ENCODE measurements around the gene NECTIN1. TPM values are rescaled to one million over a fixed set of nuclear protein-coding genes. Genes with fewer than 3 reads are reported as not detected.

NECTIN1 gene
- total RNA-seq, 4 donors from 2014 or later = 11.6 to 23.6 (median 16.6) TPM

DNA sequence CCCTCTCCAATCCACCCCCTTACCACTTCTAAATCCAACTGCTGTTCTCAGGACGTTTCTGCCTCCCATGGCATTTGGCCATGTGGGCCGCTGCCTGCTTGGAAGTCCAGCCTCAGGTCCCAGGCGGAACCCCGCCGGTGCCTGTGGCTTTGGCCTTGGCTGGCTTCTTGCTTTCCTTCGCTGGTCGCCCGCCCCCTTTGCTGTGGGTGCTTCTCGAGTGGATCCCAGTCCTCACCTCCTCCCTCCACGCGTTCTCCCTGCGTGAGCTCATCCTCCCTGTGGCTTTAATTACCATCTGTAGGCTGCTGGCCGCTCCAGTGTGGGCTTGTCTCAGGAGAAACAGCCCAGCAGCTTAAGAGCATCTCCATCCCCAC, 111.7 kb downstream of the NECTIN1 start:
- peak in 1 of 3 donors; percentile 25 for DNase-seq
- H3K4me1 ChIP-seq = no peaks in the 10 kb centered on the region
- no peak overlapping the region for H3K4me3 ChIP-seq
- no peaks in the 10 kb centered on the region for H3K36me3 ChIP-seq
- no peak overlapping the region for H3K27ac ChIP-seq
- no peak for TF ChIP-seq POLR2A (IDR thresholded peaks at IDR 0.05)
- TF ChIP-seq, protein P1, sequence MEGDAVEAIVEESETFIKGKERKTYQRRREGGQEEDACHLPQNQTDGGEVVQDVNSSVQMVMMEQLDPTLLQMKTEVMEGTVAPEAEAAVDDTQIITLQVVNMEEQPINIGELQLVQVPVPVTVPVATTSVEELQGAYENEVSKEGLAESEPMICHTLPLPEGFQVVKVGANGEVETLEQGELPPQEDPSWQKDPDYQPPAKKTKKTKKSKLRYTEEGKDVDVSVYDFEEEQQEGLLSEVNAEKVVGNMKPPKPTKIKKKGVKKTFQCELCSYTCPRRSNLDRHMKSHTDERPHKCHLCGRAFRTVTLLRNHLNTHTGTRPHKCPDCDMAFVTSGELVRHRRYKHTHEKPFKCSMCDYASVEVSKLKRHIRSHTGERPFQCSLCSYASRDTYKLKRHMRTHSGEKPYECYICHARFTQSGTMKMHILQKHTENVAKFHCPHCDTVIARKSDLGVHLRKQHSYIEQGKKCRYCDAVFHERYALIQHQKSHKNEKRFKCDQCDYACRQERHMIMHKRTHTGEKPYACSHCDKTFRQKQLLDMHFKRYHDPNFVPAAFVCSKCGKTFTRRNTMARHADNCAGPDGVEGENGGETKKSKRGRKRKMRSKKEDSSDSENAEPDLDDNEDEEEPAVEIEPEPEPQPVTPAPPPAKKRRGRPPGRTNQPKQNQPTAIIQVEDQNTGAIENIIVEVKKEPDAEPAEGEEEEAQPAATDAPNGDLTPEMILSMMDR (IDR thresholded peaks at IDR 0.05) = no peak
- H3K9me3 ChIP-seq = no peaks in the 10 kb centered on the region
- H3K27me3 ChIP-seq = no peaks in the 10 kb centered on the region

DNA sequence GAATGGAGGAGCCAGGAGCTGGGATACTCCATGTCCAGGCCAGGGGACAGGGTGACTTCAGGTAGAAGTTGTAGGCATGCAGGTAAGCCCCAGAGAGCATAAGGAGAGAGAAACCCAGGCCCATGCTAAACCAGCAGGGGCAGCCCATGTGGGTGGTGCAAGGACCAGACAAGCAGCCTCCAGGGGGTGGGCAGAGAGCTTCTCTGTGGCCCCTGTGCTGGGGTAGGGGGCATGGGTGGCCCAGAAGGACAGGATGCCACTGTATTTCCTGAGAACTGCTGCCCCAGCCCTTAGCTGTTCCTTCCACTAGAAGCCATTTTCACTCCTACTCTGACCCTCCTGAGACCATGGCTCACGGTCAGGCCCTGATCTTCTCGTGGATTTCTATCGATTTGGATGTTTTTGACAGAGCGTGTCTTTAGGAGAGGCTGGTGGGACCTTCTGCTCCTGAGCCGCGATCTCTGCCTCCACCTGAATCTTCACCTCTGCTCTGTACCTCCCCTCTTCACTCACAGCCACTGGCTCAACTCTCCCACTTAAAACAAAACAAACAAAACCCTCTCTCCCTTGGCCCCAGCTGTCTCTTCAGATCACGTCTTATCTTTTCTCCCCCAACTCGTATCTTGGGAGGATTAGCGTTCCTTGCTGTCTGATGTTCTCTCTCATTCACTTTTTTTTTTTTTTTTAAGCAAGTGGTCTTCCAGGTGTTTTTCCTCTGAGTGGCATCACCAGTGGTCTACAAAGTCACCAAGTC, 112.2 kb downstream of the NECTIN1 start:
- Histone ChIP-seq H3K4me1 (no peaks in the 10 kb centered on the region), H3K4me3 (no peak overlapping the region), H3K36me3 (no peaks in the 10 kb centered on the region), H3K27ac (no peak overlapping the region), H3K27me3 (no peaks in the 10 kb centered on the region), H3K9me3 (no peaks in the 10 kb centered on the region)
- TF ChIP-seq, protein P1 (IDR thresholded peaks at IDR 0.05) = no peak
- TF ChIP-seq POLR2A (IDR thresholded peaks at IDR 0.05) = no peak
- DNase-seq = no peak

DNA sequence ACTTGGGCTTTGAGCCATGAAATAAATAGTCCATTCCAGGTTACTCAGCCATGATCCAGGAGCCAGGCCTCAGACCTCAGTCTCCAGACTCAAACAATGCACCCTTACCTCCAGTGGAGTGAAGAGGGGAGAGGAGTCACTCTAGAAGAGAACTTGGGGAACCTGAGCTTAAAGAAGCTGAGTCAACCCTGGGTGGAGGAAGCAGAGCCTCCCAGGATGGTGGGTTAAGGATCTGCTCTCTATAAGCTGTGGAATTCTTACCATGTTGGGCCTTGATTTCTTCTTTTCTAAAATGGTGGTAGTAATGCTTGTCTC, 113.2 kb downstream of the NECTIN1 start:
- no peak overlapping the region for H3K27ac ChIP-seq
- no peaks in the 10 kb centered on the region for H3K27me3 ChIP-seq
- no peaks in the 10 kb centered on the region for H3K9me3 ChIP-seq
- TF ChIP-seq, protein P1 (IDR thresholded peaks at IDR 0.05) = no peak
- TF ChIP-seq POLR2A (IDR thresholded peaks at IDR 0.05) = no peak
- H3K4me3 ChIP-seq = no peak overlapping the region
- no peaks in the 10 kb centered on the region for H3K4me1 ChIP-seq
- DNase-seq = no peak
- no peaks in the 10 kb centered on the region for H3K36me3 ChIP-seq

DNA sequence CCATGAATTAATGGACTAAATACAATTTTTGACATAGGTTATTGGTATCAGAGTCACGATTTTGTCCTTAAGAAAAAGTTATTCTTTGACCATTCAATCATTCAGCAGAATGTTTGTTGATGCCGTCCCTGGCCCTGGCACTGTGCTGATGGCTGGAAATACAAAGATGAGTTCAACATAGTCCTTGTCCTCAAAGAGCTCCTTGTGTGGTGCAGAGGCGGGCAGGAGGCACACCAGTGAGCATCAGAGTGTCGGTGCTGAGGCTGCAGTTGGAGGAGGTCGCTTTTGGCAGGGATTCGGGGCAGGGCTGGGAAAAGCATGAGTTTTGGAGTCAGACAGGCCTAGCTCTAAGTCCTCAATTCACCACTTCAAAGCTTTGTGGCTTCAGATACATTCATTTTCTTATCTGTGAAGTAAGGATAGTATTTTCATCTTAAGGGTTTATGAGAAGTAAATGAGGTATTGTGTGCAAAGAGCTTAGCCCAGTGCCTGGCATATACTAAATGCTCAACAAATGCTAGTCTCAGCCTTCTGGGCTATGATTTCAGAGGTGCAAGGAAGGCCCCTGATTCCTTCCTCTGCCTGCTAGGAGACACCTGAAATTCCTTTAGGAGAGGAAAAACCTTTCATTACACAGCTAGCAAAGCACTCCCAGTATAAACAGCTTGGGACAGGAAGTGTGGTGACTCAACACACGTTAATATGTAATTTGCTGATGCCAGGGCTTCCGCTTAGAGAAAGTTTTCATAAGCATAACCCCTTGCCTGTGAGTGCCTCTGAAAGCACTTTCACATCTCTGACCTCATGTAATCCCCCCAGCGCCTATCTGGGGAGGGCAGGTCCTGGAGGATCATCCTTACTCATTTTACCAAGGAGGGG, 113.8 kb downstream of the NECTIN1 start:
- Histone ChIP-seq H3K4me3 (no peak overlapping the region), H3K27ac (no peak overlapping the region), H3K4me1 (no peaks in the 10 kb centered on the region), H3K36me3 (no peaks in the 10 kb centered on the region), H3K9me3 (no peaks in the 10 kb centered on the region), H3K27me3 (no peaks in the 10 kb centered on the region)
- DNase-seq = no peak
- TF ChIP-seq POLR2A (IDR thresholded peaks at IDR 0.05) = no peak
- TF ChIP-seq, protein P1 (IDR thresholded peaks at IDR 0.05) = no peak

DNA sequence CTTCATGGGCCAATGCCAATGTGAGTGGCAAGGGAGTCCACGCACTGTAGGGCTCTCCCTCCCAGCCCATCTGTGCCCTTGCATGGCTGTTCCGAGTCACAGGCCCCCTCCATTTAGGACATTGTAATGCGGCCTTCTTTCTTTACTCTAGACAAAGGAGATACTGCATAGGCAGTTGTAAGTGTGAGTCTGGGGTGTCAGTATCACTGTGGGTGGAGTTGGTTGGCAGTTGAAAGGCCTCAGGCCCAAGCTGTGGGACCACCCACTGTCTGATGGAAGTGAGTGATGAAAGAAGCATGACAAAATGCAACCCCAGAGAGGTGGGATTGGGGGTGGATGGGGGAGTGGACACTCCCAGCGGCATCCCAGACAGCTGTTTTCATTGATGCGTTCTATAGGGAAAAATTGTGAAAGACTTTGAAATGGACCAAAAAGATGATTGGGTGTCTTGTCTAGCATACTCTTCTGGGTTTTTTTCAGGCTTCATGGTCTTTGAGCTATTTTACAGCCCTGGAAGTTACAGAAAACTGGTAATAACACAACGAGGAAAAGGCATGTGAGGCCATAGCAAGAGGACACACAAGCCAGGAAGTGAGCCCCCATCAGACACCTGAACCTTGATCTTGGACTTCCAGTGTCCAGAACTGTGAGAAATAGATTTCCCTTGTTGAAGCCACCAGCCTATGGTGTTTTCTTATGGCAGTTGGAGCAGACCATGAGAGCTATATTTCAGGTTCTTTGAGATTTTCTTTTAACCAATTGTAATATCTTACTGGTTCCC, 114.6 kb downstream of the NECTIN1 start:
- no peak overlapping the region for H3K27ac ChIP-seq
- DNase-seq = no peak
- no peaks in the 10 kb centered on the region for H3K36me3 ChIP-seq
- TF ChIP-seq POLR2A (IDR thresholded peaks at IDR 0.05) = no peak
- TF ChIP-seq, protein P1 (IDR thresholded peaks at IDR 0.05) = no peak
- no peaks in the 10 kb centered on the region for H3K9me3 ChIP-seq
- no peaks in the 10 kb centered on the region for H3K27me3 ChIP-seq
- no peak overlapping the region for H3K4me3 ChIP-seq
- H3K4me1 ChIP-seq = no peaks in the 10 kb centered on the region
